ENCODE measurements around the gene SYN1.

GRCh38 chrX:47633689-47634590, 14.3 kb upstream of the SYN1 start:
- no peak for TF ChIP-seq CTCF (IDR thresholded peaks at IDR 0.05; ENCODE audit: borderline replicate concordance, extremely low read depth, low read length, poor library complexity, severe bottlenecking)
- TF ChIP-seq EZH2 (IDR thresholded peaks at IDR 0.05; ENCODE audit: borderline replicate concordance, low read depth, low read length, severe bottlenecking): no peak

Data from DND-41 (cell line).